ENCODE data around the gene CERK. TPM values are rescaled to one million over a fixed set of nuclear protein-coding genes. Genes with fewer than 3 reads are reported as not detected.
A peak's percentile ranks its signal among the peaks of the same experiment; 100 is the strongest.

CERK gene
- total and polyA plus RNA-seq, 2 of the 13 experiments (the other 11 are each of a cell fraction or from before 2014, with no cell fraction given): 40.3 to 41.9 TPM

DNA sequence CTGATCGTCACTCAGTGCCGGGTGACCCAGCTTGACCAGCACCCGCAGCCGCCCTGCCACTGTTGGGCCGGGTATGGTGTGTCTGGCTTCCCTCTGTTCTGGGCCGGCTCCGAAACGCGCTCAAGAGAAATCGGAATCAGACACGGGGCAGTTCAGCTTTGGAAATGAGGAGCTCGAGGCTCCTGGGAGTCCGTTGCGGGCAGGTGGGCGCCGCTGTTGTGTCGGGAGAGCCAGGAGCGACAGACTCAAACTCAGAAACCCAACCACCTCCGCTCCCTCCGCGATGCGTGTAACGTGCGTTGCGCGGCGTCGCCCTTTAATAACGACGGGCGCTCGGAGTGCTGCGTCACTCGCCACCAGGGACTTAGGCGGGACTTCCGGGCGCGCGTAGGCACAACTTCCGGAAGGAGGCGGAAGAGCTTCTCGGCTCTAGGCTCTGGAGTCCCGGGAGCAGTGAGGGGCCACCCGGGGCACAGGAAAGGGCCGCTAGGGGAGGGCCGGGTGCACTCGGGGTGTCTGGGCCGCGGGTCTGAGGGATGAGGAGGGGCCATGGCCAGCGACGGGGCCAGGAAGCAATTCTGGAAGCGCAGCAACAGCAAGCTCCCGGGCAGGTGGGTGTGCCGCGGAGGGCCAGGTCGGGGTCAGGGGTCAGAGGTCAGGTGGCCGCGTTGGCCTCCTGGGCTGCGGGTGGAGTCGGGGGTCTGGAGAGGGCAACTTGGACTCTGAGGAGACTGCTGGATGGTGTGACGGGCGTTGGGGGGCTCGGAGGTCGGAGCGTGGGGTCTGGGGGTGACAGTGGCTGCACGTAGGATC is 24.4 kb upstream of the CERK start, which contains the start of gene TBC1D22A (continued):
- TF ChIP-seq ZNF121 (CRISPR knock-in tag; IDR thresholded peaks at IDR 0.05): no peak
- TF ChIP-seq, protein P1, sequence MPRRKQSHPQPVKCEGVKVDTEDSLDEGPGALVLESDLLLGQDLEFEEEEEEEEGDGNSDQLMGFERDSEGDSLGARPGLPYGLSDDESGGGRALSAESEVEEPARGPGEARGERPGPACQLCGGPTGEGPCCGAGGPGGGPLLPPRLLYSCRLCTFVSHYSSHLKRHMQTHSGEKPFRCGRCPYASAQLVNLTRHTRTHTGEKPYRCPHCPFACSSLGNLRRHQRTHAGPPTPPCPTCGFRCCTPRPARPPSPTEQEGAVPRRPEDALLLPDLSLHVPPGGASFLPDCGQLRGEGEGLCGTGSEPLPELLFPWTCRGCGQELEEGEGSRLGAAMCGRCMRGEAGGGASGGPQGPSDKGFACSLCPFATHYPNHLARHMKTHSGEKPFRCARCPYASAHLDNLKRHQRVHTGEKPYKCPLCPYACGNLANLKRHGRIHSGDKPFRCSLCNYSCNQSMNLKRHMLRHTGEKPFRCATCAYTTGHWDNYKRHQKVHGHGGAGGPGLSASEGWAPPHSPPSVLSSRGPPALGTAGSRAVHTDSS (CRISPR knock-in tag; conservative IDR thresholded peaks at IDR 0.05): no peak
- TF ChIP-seq MLLT10 (CRISPR knock-in tag; IDR thresholded peaks at IDR 0.05): no peak
- TF ChIP-seq CCAR2 (optimal IDR thresholded peaks at IDR 0.05; ENCODE audit: low read depth, low read length): no peak
- TF ChIP-seq ZIK1 (CRISPR knock-in tag; IDR thresholded peaks at IDR 0.05; ENCODE audit: borderline replicate concordance, low read depth): peak; percentile 48; the same call in 1 of the 2 replicates
- TF ChIP-seq, protein P2, sequence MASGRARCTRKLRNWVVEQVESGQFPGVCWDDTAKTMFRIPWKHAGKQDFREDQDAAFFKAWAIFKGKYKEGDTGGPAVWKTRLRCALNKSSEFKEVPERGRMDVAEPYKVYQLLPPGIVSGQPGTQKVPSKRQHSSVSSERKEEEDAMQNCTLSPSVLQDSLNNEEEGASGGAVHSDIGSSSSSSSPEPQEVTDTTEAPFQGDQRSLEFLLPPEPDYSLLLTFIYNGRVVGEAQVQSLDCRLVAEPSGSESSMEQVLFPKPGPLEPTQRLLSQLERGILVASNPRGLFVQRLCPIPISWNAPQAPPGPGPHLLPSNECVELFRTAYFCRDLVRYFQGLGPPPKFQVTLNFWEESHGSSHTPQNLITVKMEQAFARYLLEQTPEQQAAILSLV (CRISPR knock-in tag; IDR thresholded peaks at IDR 0.05; ENCODE audit: borderline replicate concordance): peak; percentile 73; the same call in 1 of the 2 replicates
- TF ChIP-seq EP300 (IDR thresholded peaks at IDR 0.05; ENCODE audit: low read depth in 2 of 2, low read length in 2 of 2): peak; percentile 37 to 45; a peak in 2 of 4 replicates
- TF ChIP-seq EP300 (CRISPR knock-in tag; IDR thresholded peaks at IDR 0.05; ENCODE audit: borderline replicate concordance): peak; percentile 62
- TF ChIP-seq MIER2 (CRISPR knock-in tag; IDR thresholded peaks at IDR 0.05): peak; percentile 74
- TF ChIP-seq ZNF224 (CRISPR knock-in tag; IDR thresholded peaks at IDR 0.05): 0 out of 2 replicates have a peak, but pooled peaks have one; percentile 26
- peak; percentile 62 for TF ChIP-seq TEAD3 (CRISPR knock-in tag; optimal IDR thresholded peaks at IDR 0.05; ENCODE audit: borderline replicate concordance)
- TF ChIP-seq ZNF484 (CRISPR knock-in tag; IDR thresholded peaks at IDR 0.05; ENCODE audit: borderline replicate concordance, low read depth): 0 out of 2 replicates have a peak, but pooled peaks have one; percentile 45
- TF ChIP-seq ZNF549 (CRISPR knock-in tag; IDR thresholded peaks at IDR 0.05): no peak
- peak; percentile 81; the same call in 1 of the 2 replicates for TF ChIP-seq NAIF1 (CRISPR knock-in tag; IDR thresholded peaks at IDR 0.05; ENCODE audit: borderline replicate concordance)
- TF ChIP-seq HOXA9 (CRISPR knock-in tag; IDR thresholded peaks at IDR 0.05; ENCODE audit: borderline replicate concordance): peak; percentile 78; the same call in 1 of the 2 replicates
- TF ChIP-seq SYNCRIP (IDR thresholded peaks at IDR 0.05; ENCODE audit: insufficient read depth, low read depth, low read length): no peak
- TF ChIP-seq, protein P3, sequence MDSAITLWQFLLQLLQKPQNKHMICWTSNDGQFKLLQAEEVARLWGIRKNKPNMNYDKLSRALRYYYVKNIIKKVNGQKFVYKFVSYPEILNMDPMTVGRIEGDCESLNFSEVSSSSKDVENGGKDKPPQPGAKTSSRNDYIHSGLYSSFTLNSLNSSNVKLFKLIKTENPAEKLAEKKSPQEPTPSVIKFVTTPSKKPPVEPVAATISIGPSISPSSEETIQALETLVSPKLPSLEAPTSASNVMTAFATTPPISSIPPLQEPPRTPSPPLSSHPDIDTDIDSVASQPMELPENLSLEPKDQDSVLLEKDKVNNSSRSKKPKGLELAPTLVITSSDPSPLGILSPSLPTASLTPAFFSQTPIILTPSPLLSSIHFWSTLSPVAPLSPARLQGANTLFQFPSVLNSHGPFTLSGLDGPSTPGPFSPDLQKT (CRISPR knock-in tag; IDR thresholded peaks at IDR 0.05; ENCODE audit: borderline replicate concordance): no peak
- TF ChIP-seq PHB2 (IDR thresholded peaks at IDR 0.05; ENCODE audit: partially characterized antibody): no peak
- TF ChIP-seq, protein P4, sequence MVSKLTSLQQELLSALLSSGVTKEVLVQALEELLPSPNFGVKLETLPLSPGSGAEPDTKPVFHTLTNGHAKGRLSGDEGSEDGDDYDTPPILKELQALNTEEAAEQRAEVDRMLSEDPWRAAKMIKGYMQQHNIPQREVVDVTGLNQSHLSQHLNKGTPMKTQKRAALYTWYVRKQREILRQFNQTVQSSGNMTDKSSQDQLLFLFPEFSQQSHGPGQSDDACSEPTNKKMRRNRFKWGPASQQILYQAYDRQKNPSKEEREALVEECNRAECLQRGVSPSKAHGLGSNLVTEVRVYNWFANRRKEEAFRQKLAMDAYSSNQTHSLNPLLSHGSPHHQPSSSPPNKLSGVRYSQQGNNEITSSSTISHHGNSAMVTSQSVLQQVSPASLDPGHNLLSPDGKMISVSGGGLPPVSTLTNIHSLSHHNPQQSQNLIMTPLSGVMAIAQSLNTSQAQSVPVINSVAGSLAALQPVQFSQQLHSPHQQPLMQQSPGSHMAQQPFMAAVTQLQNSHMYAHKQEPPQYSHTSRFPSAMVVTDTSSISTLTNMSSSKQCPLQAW (CRISPR knock-in tag; IDR thresholded peaks at IDR 0.05): peak; percentile 85
- TF ChIP-seq IKZF1 (IDR thresholded peaks at IDR 0.05): no peak
- TF ChIP-seq NCOA5 (CRISPR knock-in tag; IDR thresholded peaks at IDR 0.05): no peak
- no peak for TF ChIP-seq ZNF75D (CRISPR knock-in tag; IDR thresholded peaks at IDR 0.05; ENCODE audit: borderline replicate concordance)
- peak; percentile 94 for TF ChIP-seq ZBTB38 (CRISPR knock-in tag; IDR thresholded peaks at IDR 0.05)
- peak; percentile 92 for TF ChIP-seq CBX1 (IDR thresholded peaks at IDR 0.05; ENCODE audit: low read depth)
- no peak for TF ChIP-seq NR3C1 (CRISPR knock-in tag; IDR thresholded peaks at IDR 0.05)
- TF ChIP-seq RORA (CRISPR knock-in tag; IDR thresholded peaks at IDR 0.05): no peak

All from HepG2 (cell line).